GM21526 (cell line): ENCODE results near the gene ARHGEF6.
A peak's percentile ranks its signal among the peaks of the same experiment; 100 is the strongest.
"Not testable (repeated sequence)": the region's sequence is repeated elsewhere in the genome, so short reads cannot be mapped to it uniquely, and the experiment has no call there.

Experiments used
- ATAC-seq: cut with Tn5 transposase; IDR thresholded peaks from one replicate; pipeline ENCODE4 v1.9.1; 2021; ENCODE audit warnings: moderate library complexity; ENCODE audit not compliant: unreplicated experiment, low FRiP score

The ARHGEF6 gene, protein sequence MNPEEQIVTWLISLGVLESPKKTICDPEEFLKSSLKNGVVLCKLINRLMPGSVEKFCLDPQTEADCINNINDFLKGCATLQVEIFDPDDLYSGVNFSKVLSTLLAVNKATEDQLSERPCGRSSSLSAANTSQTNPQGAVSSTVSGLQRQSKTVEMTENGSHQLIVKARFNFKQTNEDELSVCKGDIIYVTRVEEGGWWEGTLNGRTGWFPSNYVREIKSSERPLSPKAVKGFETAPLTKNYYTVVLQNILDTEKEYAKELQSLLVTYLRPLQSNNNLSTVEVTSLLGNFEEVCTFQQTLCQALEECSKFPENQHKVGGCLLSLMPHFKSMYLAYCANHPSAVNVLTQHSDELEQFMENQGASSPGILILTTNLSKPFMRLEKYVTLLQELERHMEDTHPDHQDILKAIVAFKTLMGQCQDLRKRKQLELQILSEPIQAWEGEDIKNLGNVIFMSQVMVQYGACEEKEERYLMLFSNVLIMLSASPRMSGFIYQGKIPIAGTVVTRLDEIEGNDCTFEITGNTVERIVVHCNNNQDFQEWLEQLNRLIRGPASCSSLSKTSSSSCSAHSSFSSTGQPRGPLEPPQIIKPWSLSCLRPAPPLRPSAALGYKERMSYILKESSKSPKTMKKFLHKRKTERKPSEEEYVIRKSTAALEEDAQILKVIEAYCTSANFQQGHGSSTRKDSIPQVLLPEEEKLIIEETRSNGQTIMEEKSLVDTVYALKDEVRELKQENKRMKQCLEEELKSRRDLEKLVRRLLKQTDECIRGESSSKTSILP

DNA sequence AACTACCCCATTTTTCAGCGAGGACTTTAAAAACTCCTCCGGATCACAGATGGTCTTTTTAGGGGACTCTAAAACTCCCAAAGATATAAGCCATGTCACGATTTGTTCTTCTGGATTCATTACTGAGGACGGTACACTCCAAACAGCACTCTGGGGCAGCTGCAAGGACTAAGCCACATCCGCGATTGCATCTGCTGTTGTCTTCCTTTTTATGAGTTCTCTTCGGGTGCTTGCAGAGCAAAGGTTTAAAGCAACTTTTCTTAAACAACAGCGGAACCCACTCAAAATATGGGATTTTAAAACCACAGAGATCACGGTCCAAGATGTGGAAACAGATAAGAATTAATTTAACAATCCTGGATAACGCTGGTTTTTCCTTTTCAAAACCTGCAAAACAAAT is at the start of gene ARHGEF6:
Gene ARHGEF6 (minus strand): TSS at position 170 of the 400 bp plus-strand sequence. CDS start 50 bp downstream, at position 120.
- peak; percentile 52 for ATAC-seq

GRCh38 chrX:136829413-136829812 is 48.7 kb upstream of the ARHGEF6 start:
- ATAC-seq: no peak

DNA sequence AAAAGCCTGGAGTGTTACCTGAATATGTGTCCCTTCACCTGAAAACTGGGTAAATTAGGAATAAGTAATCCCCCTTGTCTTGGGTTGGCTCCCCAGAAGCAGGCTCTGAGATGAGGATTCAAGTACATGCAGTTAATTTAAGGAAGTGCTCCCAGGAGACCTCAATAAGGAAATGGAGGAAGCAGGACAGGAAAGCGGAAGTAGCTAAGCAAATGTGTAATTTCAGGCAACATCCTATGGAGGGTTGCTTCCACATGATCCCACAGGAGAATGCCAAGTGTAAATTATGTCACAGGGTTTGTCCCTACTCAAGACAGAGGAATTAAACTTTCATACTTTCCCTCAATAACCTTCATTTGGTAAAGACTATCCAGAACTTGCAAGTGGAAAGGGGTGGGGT is 48.1 kb upstream of the ARHGEF6 start:
- no peak for ATAC-seq

DNA sequence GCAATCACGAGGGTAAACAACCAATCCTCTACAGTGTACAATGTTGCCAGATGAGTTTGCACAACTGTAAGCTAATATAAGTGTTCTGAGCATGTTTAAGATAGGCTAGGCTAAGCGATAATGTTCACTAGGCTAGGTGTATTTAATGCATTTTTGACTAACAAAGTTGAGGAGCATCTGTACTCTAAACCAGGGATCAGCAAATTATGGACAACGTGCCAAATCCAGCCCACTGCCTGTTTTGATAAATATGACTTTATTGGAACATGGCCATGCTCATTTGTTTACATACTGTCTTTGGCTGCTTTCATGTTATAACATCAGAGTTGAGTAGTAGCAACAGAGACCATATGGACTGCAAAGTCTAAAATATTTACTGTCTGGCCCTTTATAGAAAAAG is 46.3 kb upstream of the ARHGEF6 start:
- no peak for ATAC-seq

DNA sequence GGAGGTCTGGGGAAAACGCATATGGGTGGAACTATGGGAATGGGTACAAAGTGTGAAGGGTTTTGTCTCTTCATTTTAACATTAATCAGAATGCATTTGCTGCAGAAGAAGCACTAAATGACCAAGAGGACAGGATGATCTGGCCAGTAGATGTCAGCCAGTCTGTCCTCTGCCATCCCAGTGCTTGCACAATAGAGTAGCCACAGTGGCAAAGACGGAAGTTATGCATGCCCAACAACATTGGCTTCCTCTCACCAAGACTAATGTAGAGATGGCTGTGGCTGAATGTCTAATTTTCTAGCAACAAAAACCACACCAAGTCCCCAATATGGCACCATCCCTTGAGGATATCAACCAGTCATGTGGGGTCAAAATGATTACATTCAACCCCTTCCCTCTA is 45.0 kb upstream of the ARHGEF6 start:
- no peak for ATAC-seq

- ATAC-seq: no peak
Measured at GRCh38 chrX:136823175-136823574, 42.4 kb upstream of the ARHGEF6 start.

GRCh38 chrX:136822337-136823095 is 41.8 kb upstream of the ARHGEF6 start:
- no peak for ATAC-seq

GRCh38 chrX:136819756-136820155 is 39.0 kb upstream of the ARHGEF6 start:
- not testable (repeated sequence) for ATAC-seq

- no peak for ATAC-seq
Measured at GRCh38 chrX:136819031-136819703, 38.4 kb upstream of the ARHGEF6 start.

GRCh38 chrX:136816975-136817374 is 36.2 kb upstream of the ARHGEF6 start:
- no peak for ATAC-seq

GRCh38 chrX:136814847-136815750 is 34.4 kb upstream of the ARHGEF6 start:
- ATAC-seq: no peak

DNA sequence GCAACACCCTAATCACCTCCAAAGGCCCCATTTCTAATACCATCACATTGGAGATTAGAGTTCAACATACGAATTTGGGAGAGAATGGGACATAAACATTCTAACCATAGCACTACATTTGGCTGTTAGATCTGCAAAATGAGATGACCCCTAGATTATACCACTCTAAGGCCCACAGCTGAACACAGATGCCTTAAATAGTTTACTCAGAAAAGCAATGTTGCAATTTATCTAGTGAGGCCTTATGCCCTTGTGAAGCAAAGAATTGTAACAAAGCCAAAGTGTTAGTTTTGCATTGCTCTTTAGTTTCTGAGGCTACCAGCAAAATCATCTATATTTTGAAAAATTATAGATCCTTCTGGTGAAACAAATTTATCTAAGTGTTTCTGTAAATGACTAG is 31.6 kb upstream of the ARHGEF6 start:
- no peak for ATAC-seq

GRCh38 chrX:136810493-136810892 is 29.8 kb upstream of the ARHGEF6 start:
- no peak for ATAC-seq

DNA sequence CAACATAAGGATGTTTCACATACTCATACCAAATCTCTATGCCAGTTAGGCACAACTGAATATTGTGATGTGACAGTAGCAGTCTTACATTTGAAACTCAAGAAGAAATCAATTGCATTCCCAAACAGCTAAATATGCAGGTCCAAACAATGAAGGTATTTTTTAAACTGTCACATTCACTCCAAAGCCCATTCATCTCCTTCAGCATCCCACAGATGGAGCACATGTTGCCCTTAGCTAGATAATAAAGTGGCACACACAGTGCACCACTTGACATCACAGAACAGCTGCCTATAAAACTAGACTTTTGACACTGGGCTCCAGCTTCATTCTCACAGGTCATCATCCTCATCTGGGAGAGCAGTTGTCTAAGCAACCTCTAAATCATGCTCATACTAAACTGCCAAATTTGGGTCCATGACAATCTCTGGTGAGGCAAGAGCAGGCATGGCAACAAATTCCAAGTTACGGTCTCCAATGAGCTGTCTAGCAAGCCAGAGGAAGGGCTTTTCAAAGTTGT is 26.2 kb upstream of the ARHGEF6 start:
- ATAC-seq: no peak

- ATAC-seq: no peak
Measured at GRCh38 chrX:136802515-136802914, 21.8 kb upstream of the ARHGEF6 start.

DNA sequence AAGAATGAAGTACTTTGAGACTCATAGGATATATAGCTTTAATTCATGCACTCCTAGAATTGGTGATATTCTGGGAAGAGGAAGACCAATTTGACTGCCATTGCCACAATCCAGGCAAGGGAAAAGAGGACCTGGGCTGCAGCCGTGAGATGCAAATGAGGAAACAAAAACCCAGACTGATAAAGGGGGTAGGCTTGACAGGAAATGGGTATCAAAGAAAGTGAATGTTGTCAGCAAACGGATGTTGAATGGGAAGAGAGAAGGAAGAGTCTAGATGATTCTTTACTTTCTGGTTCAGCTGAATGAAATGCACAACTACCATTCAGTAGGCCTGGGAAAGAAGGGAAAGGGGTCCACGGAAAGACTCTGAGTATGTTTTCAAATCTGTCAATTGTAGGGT is 17.1 kb upstream of the ARHGEF6 start:
- ATAC-seq: no peak

- ATAC-seq: not testable (repeated sequence)
Measured at GRCh38 chrX:136795132-136795531, 14.4 kb upstream of the ARHGEF6 start.

DNA sequence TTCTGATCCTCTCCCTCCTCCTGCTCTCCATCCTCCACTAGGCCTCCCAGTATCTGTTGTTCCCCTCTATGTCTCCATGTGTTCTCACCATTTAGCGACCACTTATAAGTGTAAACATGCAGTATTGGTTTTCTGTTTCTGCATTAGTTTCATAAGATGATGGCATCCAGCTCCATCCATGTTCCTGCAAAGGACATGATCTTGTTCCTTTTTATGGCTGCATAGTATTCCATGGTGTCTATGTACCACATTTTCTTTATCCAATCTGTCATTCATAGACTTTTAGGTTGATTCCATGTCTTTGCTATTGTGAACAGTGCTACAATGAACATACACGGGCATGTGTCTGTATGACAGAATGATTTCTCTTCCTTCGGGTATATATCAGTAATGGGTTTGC is 13.9 kb upstream of the ARHGEF6 start:
- not testable (repeated sequence) for ATAC-seq

DNA sequence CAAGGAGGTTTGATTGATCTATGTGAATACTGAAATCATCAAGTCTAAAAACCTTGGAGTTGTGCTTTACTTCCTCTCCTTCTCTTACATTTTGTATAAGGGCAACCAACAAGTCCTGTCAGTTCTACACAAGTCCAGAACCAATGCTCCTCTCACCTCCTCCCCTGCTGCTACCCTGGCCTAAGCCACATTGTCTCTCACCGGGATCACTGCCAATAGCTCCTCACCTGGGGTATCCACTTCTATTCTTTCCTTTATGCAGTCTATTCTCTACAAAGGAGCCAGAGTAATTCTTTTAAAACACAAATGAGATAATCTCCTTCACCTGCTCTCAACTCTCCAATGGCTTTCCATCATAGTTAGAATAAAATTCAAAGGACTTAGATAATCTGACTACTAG is 13.3 kb upstream of the ARHGEF6 start:
- no peak for ATAC-seq
